ENCODE results near the gene TIPARP.

Gene TIPARP

DNA sequence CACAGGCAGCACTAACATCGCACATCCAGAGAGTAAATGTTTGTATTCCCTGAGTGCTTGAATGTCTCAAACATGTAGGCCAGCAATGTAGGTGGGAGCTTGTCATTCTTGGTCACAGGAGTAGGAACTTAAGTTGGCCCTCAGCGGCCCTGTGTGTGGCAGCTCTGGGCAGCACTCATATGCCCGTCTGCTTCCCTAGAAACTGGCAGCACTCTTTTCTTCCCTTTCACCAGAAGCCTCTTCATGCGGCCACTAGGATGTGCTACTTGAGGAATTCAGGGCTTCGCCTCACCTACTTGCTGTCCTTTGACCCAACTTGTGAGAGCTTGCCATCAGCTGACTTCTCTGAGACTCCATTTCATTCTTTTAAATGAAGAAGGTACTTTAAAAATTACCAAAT, 69.5 kb downstream of the TIPARP start:
- DNase-seq = no peak

DNA sequence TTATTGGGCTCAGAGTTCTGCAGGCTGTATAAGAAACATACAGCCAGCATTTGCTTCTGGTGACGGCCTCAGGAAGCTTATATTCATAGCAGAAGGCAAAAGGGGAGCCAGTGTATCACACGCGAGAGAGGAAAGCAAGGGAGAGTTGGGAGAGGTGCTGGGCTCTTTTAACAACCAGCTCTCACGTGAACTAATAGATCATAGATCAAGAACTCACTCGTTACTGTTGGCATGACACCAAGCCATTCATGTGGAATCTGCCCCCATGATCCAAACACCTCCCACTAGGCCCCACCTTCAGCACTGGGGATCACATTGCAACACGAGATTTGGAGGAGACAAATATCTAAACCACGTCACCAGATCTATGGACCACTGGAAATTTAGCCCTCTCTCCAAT, 70.2 kb downstream of the TIPARP start:
- no peak for DNase-seq

DNA sequence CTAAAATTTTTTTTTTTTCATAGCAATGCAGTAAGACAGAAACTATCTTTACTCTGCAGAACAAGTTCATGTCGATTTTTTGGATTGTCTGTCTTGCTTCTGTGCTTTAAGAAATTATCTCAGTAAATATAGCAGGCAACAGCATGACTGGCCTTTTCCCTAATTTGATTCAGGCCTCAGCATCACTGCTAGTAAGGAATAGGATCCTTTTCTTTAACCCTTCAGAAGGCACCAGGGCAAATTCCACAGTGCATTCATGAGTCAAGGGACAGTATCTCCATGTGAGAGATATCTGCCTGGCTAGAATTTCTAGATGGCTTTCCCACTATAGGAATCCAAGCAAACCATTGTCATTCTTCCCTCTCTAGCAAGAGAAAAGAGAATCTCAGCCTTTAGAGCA, 71.4 kb downstream of the TIPARP start:
- DNase-seq = no peak

DNA sequence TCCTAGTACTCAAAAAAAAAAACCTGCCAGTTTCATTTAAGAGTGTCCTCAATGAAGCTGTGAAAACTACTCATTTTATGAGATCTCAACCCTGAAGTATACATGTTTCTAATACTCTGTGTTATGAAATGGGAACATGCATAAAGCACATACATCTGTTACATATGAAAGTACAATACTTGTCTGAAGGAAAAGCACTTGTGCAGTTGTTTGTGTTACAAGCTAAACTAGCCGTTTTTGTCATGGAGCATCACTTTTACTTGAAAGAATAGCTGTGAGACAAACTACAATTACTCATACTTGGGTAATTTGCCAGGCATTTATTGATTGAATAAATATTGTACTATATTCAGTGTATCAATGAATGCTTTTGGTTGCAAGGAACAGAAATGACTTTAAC, 72.7 kb downstream of the TIPARP start:
- DNase-seq = no peak

DNA sequence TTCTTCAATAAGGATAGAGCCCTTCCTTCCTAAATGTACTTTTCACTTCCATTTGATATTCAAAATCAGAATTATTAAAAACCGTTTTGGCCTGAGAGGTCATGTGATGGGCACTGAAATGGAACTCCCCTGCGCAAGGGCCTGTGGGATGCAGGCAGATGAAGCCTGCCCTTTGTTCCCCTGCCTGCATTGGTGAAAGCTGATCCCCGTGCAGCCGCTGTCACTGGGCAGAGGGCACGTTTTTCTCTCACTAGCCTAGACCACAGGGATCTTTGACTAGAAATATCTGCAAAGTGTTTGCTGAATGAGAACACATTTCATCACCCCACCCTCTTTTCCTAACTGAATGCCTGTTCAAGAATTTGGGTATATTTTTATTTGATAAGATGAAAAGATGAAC, 74.9 kb downstream of the TIPARP start:
- DNase-seq = no peak

DNA sequence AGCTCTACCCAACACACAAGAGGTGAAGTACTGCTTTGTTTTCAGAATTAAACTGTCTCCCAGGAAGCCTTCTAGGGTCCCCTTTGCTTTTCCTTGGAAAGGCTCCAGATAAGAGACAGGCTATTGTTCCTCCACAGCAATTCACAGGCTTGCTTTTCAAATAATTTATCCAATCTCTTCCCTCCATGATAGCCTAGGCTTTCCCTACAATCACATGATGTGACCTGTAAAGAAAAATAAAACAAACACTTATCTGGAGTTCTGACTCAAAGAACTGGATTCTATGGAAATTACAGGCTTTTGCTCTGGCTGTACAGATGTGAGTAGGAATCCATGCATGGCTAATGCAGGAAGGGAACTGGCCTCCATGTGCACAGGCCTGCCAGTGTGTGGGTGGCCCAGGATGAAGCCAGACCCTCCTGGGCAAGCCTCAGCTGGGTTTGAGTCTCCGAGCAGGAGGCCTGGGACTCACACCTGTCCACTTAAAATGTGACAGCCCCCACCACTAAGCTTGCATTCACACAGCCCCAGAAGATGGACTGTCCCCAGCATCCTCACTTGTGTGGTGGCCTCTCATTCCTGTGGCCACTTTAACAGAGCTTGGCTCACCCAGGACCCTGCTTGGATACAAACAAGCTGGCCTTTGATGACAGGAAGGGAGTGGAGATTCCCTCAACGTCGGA, 75.9 kb downstream of the TIPARP start:
- peak; percentile 50 for DNase-seq

DNA sequence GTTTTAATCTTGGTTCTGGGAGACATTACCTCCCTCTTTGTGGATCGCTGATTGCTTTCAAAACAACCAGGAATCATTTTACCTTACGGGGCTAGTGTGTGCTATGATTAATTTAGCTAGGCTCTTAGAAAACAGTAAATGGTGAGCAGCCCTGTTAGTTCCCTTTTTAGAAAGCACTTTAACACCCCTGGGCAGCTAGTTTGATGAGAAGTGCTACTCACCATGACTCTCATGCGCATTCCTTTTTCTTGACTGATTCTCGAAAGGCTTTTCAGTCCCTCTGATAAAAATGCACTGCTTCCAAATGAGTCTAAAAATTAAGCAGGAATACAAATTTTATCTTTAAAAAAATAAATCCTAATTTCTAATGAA, 76.5 kb downstream of the TIPARP start:
- DNase-seq = no peak

DNA sequence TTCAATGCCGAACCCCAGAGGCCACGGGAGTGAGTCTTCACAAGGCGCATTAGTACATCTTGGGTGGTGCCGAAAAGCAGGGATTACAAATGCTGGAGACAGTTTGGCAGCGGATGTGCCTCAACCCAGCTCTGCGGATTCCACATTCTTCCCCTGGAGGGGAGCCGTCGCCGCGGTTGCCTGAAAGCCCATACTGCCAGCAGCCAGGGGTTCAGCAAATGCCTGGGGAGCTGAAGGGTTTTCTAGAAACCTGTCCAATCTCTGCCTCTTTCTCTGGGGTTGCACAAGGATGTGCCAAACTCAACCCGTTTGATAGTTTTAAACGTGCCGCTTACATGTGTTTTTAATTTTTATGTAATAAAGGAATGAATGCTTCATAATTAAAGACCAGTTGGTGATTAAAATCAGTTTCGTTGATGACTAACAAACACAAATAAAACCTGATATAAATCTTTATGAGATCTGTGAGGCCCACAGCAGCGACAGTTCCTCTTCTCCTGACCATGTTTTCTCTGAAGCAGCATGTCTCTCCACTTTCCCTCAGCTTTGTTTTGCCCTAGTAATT, 77.2 kb downstream of the TIPARP start:
- no peak for DNase-seq
